GM19395 (cell line): ENCODE data around the gene MGAT5.
"Not testable (repeated sequence)": the region's sequence is repeated elsewhere in the genome, so short reads cannot be mapped to it uniquely, and the experiment has no call there.

Source experiments
- ATAC-seq: cut with Tn5 transposase; IDR thresholded peaks from one replicate; pipeline ENCODE4 v1.9.1; 2021; ENCODE audit warnings: mild to moderate bottlenecking, moderate library complexity; ENCODE audit not compliant: unreplicated experiment

The MGAT5 gene

GRCh38 chr2:134459706-134460406, 206.0 kb downstream of the MGAT5 start:
- ATAC-seq, result no peak

- ATAC-seq, result peak; percentile 75
Observed at GRCh38 chr2:134460583-134460998, 206.7 kb downstream of the MGAT5 start.

GRCh38 chr2:134461511-134461910, 207.6 kb downstream of the MGAT5 start:
- no peak for ATAC-seq

- no peak for ATAC-seq
Observed at GRCh38 chr2:134462275-134462674, 208.4 kb downstream of the MGAT5 start.

- no peak for ATAC-seq
Observed at GRCh38 chr2:134462791-134463698, 209.2 kb downstream of the MGAT5 start.

- ATAC-seq, result no peak
Observed at GRCh38 chr2:134463699-134464022, 209.8 kb downstream of the MGAT5 start.

- ATAC-seq, result no peak
Observed at GRCh38 chr2:134465228-134466105, 211.6 kb downstream of the MGAT5 start.

GRCh38 chr2:134466141-134466540, 212.3 kb downstream of the MGAT5 start:
- no peak for ATAC-seq

GRCh38 chr2:134468164-134468563, 214.3 kb downstream of the MGAT5 start:
- ATAC-seq, result no peak

- no peak for ATAC-seq
Observed at GRCh38 chr2:134468776-134469175, 214.9 kb downstream of the MGAT5 start.

GRCh38 chr2:134469516-134470115, 215.7 kb downstream of the MGAT5 start:
- ATAC-seq, result no peak

GRCh38 chr2:134470561-134471168, 216.8 kb downstream of the MGAT5 start:
- ATAC-seq, result no peak

- not testable (repeated sequence) for ATAC-seq
Observed at GRCh38 chr2:134476982-134477381, 223.1 kb downstream of the MGAT5 start.

GRCh38 chr2:134479696-134480330, 225.9 kb downstream of the MGAT5 start:
- no peak for ATAC-seq

GRCh38 chr2:134482131-134482723, 228.4 kb downstream of the MGAT5 start:
- ATAC-seq, result no peak

- no peak for ATAC-seq
Observed at GRCh38 chr2:134482766-134483340, 229.0 kb downstream of the MGAT5 start.

GRCh38 chr2:134489732-134490384, 236.0 kb downstream of the MGAT5 start:
- no peak for ATAC-seq

- ATAC-seq, result no peak
Observed at GRCh38 chr2:134490559-134490958, 236.7 kb downstream of the MGAT5 start.

GRCh38 chr2:134491022-134491421, 237.2 kb downstream of the MGAT5 start:
- no peak for ATAC-seq
